Loucy (cell line): ENCODE measurements around the gene SHC3.

ENCODE experiments used
- EZH2phosphoT487 ChIP-seq: fragments of 200-600 bp; IDR thresholded peaks from 2 replicates; pipeline ENCODE4 v1.6.1; 2018; ENCODE audit warnings: antibody characterized with exemption, mild to moderate bottlenecking, moderate library complexity, borderline replicate concordance
- TF ChIP-seq, protein P1 (sequence below): fragments of 200-600 bp; sonication (generic); conservative IDR thresholded peaks from 2 replicates; pipeline ENCODE4 v1.5.1; 2014; ENCODE audit warnings: mild to moderate bottlenecking, antibody characterized with exemption, low read length

DNA sequence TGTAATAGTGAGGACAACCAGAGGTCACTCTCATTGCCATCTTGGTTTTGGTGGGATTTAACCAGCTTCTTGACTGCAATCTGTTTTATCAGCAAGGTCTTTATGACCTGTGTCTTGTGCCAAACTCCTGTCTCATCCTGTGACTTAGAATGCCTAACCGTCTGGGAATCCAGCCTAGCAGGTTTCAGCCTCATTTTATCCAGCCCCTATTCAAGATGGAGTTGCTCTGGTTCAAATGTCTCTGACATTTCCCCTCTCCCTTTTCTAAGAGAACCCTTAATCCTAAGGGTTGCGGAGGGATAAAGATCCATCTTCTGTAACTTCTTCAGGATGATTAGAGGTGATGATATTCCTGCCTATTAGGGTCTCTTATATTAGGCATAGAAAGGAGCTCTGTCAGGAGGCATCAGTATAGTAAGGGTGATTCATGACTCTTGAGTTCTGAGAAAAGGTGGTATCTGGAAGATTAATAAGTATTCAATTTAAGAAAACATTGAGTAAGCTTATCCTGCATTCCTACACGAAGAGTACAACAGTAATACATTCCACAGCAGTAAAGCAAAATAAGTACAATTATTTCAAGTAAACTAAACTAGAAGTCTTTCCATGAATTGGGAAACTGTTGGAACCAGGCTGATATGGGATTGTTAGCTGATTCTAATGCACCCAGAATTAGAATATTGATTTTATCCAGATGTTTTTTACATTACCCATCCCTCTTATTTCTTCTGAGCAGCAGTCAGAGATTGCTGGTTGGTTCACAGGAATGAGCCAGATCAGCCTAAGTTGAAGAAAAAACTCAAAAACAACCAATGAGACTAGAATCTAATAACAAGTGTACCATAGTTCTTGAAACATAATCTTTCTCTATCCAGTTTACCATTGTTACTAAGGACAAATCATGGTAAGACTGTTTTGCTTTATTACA lies 39.9 kb downstream of the SHC3 start:
- TF ChIP-seq, protein P1, sequence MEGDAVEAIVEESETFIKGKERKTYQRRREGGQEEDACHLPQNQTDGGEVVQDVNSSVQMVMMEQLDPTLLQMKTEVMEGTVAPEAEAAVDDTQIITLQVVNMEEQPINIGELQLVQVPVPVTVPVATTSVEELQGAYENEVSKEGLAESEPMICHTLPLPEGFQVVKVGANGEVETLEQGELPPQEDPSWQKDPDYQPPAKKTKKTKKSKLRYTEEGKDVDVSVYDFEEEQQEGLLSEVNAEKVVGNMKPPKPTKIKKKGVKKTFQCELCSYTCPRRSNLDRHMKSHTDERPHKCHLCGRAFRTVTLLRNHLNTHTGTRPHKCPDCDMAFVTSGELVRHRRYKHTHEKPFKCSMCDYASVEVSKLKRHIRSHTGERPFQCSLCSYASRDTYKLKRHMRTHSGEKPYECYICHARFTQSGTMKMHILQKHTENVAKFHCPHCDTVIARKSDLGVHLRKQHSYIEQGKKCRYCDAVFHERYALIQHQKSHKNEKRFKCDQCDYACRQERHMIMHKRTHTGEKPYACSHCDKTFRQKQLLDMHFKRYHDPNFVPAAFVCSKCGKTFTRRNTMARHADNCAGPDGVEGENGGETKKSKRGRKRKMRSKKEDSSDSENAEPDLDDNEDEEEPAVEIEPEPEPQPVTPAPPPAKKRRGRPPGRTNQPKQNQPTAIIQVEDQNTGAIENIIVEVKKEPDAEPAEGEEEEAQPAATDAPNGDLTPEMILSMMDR = no peak
- no peak for TF ChIP-seq EZH2phosphoT487
